Rectal smooth muscle tissue (tissue), 1 donor: ENCODE measurements around the gene ITGAD.

Experiments
- H3K27ac ChIP-seq: one replicate; pipeline ENCODE4 v1.7.0; 2013; ENCODE audit warnings: low read depth, low read length, inconsistent platforms
- H3K27me3 ChIP-seq: one replicate; pipeline ENCODE4 v1.7.0; 2013; ENCODE audit warnings: low read length; ENCODE audit not compliant: control insufficient read depth, insufficient read depth
- H3K36me3 ChIP-seq: one replicate; pipeline ENCODE4 v1.7.0; 2013; ENCODE audit warnings: low read length; ENCODE audit not compliant: control insufficient read depth, insufficient read depth
- H3K4me1 ChIP-seq: one replicate; pipeline ENCODE4 v1.7.0; 2013; ENCODE audit warnings: low read length; ENCODE audit not compliant: control insufficient read depth, insufficient read depth
- H3K4me3 ChIP-seq: one replicate; pipeline ENCODE4 v1.7.0; 2013; ENCODE audit warnings: low read length
- H3K9ac ChIP-seq: one replicate; pipeline ENCODE4 v1.7.0; 2013; ENCODE audit warnings: low read length

The ITGAD gene

DNA sequence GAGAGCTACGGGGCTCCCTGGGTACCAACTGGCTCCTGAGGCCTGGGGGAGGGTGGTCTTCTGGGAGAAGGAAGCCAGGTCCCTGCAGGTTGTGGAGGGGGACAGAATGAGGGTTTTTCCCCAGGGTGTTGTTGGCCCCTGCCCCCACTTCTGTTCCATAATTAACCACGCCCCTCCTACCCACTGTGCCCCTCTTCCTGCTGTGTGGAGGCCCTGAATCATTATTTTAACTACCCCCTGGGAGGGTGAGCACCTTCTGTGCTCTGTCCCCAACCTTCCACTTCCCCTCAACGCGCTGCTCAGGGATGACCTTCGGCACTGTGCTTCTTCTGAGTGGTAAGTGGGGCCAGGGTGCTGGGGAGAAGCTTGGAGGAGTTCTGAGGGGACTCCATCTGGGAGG is at the start of gene ITGAD:
Gene ITGAD, plus strand, starts transcription at position 280 of the 400 bp plus-strand sequence. Its CDS starts 26 bp downstream, at position 306.
- Histone ChIP-seq H3K27me3 (peaks cover 3% of the 10 kb centered on the region), H3K36me3 (no peaks in the 10 kb centered on the region), H3K4me3 (no peak within 1 kb of the TSS), H3K4me1 (no peaks in the 10 kb centered on the region), H3K9ac (no peak within 1 kb of the TSS), H3K27ac (no peak within 1 kb of the TSS)

DNA sequence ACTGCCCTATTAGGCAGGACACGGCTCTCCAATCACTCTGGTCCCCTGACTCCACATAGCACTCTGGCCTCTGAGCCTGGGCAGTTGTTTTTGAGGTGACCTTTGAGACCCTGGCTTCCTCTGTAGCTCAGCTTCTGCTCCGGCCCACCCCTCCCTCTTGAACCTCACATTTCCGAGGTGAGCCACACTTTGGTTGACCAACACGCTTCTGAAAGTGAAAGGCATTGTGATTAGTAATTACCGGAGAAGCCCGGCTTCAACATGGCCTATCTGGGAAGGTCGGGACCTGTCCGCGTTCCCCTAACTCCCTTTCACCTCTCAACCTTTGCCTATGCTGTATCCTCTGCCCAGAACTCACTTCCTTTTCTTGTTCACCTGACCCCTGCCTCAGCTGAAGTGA is 48.4 kb upstream of the ITGAD start:
- H3K36me3 ChIP-seq: no peaks in the 10 kb centered on the region
- no peak overlapping the region for H3K9ac ChIP-seq
- no peaks in the 10 kb centered on the region for H3K4me1 ChIP-seq
- H3K27ac ChIP-seq: no peak overlapping the region
- H3K27me3 ChIP-seq: no peaks in the 10 kb centered on the region
- H3K4me3 ChIP-seq: no peak overlapping the region

DNA sequence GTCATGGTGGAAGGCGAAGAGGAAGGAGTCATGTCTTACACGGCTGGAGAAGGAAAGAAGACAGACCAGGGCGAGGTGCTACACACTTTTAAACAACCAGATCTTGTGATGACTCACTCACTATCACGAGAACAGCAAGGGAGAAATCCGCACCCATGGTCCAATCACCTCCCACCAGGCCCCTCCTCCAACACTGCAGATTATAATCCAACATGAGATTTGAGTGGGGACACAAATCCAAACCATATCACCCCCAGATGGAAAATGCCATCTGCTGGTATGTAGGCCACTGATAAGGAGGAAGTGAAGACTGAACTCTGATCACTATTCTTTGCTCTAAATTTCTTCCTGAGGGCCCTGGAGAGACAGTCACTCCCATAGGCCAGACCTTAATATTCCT is 45.7 kb upstream of the ITGAD start:
- H3K36me3 ChIP-seq: no peaks in the 10 kb centered on the region
- H3K27ac ChIP-seq: no peak overlapping the region
- H3K4me1 ChIP-seq: no peaks in the 10 kb centered on the region
- H3K4me3 ChIP-seq: no peak overlapping the region
- no peaks in the 10 kb centered on the region for H3K27me3 ChIP-seq
- H3K9ac ChIP-seq: no peak overlapping the region

DNA sequence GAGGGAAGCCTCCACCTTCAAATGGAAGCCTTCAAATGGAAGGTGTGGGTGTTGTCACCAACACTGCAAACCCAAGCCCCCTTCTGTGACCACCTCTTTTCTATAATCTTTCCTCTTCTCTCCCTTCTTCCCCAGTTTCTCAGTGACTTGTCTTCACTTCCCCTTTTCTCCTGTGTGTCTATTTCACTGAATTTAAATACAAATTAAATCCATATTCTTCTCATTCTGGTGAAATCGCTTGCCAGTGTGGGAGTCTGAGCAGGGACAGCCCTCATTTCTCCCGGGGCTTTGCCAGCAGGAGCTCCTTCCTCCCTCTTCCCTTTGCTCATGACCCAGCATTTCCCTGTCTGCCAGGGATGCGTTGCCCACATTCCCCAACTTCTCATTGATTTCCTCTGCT is 44.6 kb upstream of the ITGAD start:
- H3K36me3 ChIP-seq: no peaks in the 10 kb centered on the region
- no peaks in the 10 kb centered on the region for H3K4me1 ChIP-seq
- H3K27me3 ChIP-seq: no peaks in the 10 kb centered on the region
- H3K9ac ChIP-seq: no peak overlapping the region
- no peak overlapping the region for H3K27ac ChIP-seq
- no peak overlapping the region for H3K4me3 ChIP-seq

DNA sequence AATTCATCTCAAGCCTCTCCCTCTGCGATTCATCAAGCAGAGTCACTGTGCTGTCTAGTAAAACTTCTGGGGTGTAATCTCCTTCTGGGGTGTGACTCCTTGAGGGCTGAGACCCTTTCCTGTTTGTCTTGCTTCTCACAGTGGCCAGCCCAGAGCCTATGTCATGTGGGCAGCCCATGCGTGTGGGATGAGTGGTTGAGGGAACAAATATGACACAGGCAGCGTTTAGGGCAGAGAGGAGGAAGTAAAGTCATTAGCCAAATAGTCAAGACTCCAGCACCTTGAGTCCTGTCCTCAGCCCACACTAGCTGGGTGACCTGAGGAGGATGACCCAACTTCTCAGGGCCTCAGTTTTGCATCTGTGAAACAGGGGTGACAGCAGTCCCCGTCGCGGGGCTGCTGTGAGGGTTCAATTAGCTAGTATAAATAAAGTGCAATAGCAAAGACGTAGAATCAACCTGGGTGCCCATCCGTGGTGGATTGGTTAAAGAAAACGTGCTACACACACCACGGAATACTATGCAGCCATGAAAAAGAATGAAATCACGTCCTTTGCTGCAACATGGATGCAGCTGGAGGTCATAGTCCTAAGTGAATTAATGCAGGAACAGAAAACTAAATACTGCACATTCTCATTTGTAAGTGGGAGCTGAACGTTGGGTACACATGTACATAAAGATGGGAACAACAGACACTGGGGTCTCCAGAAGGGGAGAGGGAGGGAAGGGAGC is 42.7 kb upstream of the ITGAD start:
- Histone ChIP-seq H3K27ac (no peak overlapping the region), H3K4me1 (no peaks in the 10 kb centered on the region), H3K27me3 (no peaks in the 10 kb centered on the region), H3K36me3 (no peaks in the 10 kb centered on the region), H3K4me3 (no peak overlapping the region), H3K9ac (no peak overlapping the region)

DNA sequence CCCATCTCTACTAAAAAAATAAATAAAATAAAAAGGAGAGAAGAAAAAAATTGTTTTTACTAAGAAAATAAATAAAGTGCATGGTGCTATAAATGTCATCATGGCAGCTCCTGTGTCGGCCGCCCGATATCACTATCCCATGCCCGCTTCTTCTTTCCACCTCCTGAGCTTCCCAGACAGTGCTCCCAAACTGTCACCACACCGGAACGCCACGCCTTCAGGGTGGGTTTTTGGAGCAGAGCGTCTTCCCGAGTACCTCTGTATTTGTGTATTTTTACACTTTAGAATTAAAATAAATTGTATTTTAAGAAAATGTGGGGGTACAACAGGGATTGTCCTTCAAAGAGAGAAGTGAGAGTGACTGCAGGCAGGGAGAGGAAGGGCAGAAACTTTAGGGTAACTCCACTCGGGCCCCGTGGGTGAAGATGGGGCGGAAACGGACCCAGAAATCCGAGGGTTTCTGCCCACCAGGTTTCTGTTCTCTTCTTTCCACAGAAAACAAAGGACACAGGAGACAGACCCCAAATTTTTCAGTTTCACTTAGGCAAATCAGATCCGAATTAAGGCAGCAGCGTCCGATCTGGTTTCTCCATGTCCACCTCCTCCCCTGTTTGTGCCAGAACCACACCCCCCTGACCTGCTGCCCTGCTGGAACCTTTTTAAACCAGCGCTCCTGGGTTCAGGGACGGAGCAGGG is 41.7 kb upstream of the ITGAD start:
- Histone ChIP-seq H3K9ac (no peak overlapping the region), H3K36me3 (no peaks in the 10 kb centered on the region), H3K4me3 (no peak overlapping the region), H3K4me1 (no peaks in the 10 kb centered on the region), H3K27me3 (no peaks in the 10 kb centered on the region), H3K27ac (no peak overlapping the region)

DNA sequence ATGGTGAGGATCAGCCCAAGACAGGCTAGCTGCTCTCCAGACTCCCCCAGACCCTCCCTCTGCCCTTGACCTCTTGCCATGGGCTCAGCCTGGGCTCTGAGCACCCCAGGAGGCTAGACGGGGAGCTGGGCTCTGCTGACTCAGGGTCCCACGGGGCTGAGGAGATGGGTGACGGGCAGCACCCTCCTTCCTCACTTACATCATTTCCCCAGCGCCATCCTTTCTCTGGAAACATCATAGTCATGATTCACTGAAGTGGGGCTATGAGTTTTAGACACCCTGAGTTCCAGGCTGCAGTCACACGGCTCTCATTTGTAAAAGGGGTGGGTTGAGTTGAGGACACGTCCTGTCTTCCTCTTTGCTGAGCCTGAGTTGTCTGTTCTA is 41.2 kb upstream of the ITGAD start:
- Histone ChIP-seq H3K27ac (no peak overlapping the region), H3K4me1 (no peaks in the 10 kb centered on the region), H3K27me3 (no peaks in the 10 kb centered on the region), H3K4me3 (no peak overlapping the region), H3K36me3 (no peaks in the 10 kb centered on the region), H3K9ac (no peak overlapping the region)

DNA sequence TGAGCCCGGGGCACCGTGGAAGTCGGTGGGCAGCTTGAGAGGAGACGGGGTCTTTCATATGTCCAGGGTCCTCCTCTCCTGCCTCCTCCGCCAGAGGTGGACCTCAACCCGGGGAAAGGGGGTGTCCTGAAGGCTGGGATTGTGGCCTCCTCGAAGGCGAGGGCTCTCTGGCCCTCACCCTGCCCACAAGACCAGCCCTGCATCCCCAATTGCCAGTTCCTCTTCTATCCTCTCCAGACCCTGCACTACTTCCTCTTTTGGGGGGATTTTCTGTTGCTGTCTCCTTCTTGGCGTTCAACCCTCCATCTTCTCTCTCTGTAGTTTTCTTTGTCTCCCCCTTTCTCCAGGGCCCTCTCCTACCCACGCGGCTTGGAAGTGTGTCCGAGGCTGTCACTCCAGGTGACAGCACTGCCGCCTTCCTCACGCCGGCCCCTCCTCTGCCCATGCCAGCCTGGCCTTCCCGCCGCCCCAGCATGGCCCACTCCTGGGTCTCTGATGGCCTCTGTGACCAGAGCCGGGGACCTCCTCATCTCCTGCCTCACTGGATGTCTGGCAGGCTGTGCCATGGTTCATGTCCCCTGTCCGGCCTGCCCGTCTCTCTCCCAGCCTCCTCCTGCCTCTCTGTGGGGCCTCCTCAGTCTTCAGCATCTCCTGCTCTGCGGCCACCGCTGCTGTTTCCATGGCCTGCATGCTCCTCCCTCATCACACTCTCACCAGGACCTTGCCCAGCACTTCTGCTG is 40.6 kb upstream of the ITGAD start:
- Histone ChIP-seq H3K27ac (no peak overlapping the region), H3K36me3 (no peaks in the 10 kb centered on the region), H3K4me1 (no peaks in the 10 kb centered on the region), H3K9ac (no peak overlapping the region), H3K4me3 (no peak overlapping the region), H3K27me3 (no peaks in the 10 kb centered on the region)

DNA sequence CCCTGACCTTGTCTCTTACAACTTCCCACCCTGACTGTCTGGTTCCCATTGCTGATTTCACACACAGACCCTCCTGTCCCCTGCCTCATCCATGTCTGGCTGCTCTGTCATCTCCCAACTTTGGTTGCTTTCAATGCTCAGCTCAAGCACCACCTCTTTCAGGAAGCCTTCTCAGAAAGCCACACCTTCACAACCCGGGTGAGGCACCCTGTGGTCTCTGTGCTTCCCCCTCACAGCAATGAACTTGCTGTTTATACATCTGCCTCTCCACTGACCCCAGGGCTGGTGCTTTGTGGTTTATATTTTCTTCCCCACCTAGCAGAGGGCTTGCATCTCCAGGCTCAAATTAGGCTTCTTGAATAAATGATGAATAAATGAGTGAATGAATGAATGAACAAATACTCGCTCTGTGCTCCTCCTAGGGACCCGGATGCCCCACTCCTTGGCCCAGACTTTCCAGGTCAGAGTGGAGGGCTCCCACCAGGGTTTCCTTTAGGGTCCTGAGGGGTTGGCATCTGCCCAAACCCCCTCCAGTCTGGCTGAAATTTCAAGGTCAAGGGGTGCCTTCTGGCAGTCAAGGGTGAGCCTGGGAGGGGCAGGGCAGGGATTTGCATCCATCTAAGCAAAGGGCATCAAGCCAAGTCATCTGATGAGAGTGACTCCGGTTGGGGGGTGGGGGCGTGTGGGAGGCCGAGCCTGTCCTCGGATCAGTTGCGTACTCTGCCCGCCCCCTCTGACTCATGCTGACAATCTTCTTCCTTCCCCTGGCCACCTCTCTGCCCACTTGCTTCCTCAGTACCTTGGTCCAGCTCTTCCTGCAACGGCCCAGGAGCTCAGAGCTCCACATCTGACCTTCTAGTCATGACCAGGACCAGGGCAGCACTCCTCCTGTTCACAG is 38.5 kb upstream of the ITGAD start, which contains the start of gene ITGAX:
Gene ITGAX, plus strand, starts transcription at position 783 of the 898 bp plus-strand sequence. Its CDS starts 79 bp downstream, at position 862.
- H3K4me3 ChIP-seq: no peak within 1 kb of the TSS
- no peak within 1 kb of the TSS for H3K9ac ChIP-seq
- no peaks in the 10 kb centered on the region for H3K4me1 ChIP-seq
- H3K36me3 ChIP-seq: no peaks in the 10 kb centered on the region
- no peak within 1 kb of the TSS for H3K27ac ChIP-seq
- H3K27me3 ChIP-seq: no peaks in the 10 kb centered on the region

DNA sequence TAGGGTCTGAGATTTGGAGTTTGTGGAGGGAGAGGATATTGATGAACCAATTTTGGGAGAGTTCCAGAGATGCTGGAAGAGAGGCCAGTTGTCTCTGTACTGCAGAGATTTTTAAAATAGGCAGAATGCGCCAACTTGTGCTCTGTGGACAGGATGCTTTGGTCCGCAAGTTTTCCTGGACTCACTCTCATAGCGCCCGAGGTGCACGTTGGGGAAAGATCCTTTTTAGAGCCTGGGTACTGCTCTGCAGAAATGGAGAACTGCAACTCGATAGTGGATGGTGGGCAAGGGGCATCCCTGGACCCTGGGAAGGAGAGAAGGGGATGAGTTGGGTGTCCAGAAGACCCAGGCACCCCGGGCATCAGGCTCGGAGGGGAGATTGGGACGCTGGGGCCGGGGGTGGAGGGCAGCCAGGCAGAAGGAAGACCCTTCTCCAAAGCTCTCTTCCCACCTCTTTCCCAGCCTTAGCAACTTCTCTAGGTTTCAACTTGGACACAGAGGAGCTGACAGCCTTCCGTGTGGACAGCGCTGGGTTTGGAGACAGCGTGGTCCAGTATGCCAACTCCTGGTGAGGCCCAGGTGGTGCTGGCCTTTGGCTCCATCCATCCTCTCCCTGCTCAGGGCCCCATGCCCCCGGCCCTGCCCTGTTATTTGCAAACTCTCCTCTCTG is 37.6 kb upstream of the ITGAD start:
- H3K27me3 ChIP-seq: no peaks in the 10 kb centered on the region
- no peak overlapping the region for H3K9ac ChIP-seq
- no peak overlapping the region for H3K27ac ChIP-seq
- H3K4me3 ChIP-seq: no peak overlapping the region
- no peaks in the 10 kb centered on the region for H3K4me1 ChIP-seq
- H3K36me3 ChIP-seq: no peaks in the 10 kb centered on the region

DNA sequence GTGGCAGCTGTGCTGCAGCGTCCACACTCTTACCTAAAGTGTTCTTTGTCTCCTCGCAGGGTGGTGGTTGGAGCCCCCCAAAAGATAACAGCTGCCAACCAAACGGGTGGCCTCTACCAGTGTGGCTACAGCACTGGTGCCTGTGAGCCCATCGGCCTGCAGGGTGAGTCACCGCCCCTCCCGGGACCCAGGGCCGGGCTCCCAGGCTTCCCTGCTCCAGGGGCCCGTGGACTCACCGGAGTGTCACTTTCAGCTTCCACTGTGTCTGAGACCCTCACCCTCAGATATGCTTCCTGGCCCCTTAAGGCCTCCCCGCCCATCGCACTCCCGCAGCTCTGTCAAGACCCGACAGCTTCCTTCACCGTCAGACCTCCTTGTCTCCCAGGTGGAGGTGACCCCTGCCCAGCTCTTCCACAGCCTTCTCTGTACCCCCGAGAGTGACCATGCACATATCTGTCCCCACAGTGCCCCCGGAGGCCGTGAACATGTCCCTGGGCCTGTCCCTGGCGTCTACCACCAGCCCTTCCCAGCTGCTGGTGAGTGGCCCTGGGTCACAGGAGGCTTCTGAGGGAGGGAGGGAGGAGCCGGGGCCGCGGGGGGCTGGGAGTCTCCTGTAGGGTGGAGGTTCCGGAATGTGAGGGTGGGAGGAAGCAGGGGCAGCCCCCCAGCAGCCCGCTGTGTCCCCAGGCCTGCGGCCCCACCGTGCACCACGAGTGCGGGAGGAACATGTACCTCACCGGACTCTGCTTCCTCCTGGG is 36.4 kb upstream of the ITGAD start:
- no peaks in the 10 kb centered on the region for H3K27me3 ChIP-seq
- H3K36me3 ChIP-seq: no peaks in the 10 kb centered on the region
- no peaks in the 10 kb centered on the region for H3K4me1 ChIP-seq
- H3K4me3 ChIP-seq: no peak overlapping the region
- no peak overlapping the region for H3K27ac ChIP-seq
- H3K9ac ChIP-seq: no peak overlapping the region
